Skin of body (tissue), 2 donors: ENCODE results near the gene MCM7. TPM values are rescaled to one million over a fixed set of nuclear protein-coding genes. Genes with fewer than 3 reads are reported as not detected.

Experiments used
- DNase-seq: peaks from one replicate; lab custom pipeline; 2025; lab: John Stamatoyannopoulos, UW
- total RNA-seq: library from RNA; depleted of rRNA; stranded (reverse); fragments of >200 nt; gene quantifications from one replicate; pipeline ENCODE4 v1.2.3, GENCODE V29; 2014

MCM7 gene
- total RNA-seq, 1 donor from 2014 or later, result 47.5 TPM

DNA sequence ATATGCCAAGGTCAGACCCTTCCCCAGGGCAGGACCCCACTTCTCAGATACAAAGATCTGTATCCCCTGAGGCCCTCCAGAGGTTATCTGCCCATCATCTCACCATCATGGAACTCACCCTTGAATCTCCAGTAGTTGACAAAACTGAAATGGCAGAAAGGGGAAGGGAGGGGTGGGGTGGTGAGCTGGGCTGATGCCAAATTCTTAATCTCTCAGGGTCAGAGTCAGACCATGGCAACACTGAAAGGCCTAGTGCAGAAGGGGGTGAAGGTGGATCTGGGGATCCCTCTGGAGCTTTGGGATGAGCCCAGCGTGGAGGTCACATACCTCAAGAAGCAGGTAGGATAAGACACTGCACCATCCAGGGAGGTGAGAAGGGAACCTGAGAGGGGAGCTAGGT, 21.4 kb upstream of the MCM7 start:
- DNase-seq, result no peak

DNA sequence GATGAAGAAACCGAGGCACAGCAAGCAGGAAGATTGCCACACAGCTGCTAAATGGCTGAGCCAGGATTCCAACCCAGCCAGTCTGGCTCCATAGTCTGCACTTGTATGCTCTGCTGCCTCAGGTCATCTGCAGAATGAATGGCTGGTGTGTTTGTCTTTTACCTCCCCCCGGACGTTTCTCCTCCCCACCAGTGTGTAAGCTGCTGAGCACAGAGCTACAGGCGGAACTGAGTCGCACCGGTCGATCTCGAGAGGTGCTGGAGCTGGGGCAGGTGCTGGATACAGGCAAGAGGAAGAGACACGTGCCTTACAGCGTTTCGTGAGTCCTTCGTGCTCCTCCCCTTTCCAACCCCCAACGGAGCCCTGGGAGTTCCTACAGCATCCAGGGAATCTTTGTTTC, 20.9 kb upstream of the MCM7 start:
- DNase-seq, result no peak

GRCh38 chr7:100120733-100121036, 19.5 kb upstream of the MCM7 start:
- DNase-seq, result no peak

GRCh38 chr7:100119970-100120732, 19.0 kb upstream of the MCM7 start:
- DNase-seq, result peak; percentile 80

DNA sequence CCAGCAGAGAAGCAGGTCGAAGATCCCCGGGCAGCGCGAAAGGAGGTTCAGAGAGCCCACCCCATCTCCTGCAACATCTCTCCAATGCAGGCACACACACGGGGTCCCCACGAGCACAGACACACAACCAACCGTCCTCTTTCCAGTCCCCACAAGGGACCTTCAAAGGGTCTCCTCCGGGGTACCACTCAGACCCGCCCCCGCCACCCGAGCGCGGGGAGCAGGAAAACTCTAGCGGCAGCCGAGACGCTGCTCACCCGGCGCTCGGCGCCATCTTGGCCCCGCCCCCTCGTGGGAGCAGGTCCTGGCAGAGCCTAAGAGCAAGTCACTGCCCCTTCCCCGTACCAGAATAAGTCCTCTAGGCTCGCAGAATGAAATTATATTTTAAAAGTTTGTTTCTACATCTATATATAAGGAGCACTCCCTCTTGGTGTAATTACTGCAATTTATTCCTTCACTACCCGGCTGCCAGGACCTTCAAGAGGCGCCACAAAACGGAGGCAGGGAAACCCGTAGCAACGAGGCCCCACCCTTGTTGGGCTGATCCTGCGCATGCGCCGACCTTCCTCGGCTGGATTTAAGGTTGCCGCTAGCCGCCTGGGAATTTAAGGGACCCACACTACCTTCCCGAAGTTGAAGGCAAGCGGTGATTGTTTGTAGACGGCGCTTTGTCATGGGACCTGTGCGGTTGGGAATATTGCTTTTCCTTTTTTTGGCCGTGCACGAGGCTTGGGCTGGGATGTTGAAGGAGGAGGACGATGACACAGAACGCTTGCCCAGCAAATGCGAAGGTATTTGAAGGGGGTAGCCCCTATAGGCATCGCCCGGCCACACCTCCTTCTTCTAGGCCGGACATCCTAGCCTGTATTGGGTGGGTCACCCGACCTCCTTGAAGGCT, 18.1 kb upstream of the MCM7 start, which contains the start of the genes CNPY4 and TAF6:
Gene CNPY4 (plus strand): TSS at position 563 of the 898 bp plus-strand sequence. CDS start 111 bp downstream, at position 674.
Gene TAF6 (minus strand): TSS at position 287 of the 898 bp plus-strand sequence. CDS start 5,149 bp downstream, outside the sequence.
- DNase-seq, result peak; percentile 98

DNA sequence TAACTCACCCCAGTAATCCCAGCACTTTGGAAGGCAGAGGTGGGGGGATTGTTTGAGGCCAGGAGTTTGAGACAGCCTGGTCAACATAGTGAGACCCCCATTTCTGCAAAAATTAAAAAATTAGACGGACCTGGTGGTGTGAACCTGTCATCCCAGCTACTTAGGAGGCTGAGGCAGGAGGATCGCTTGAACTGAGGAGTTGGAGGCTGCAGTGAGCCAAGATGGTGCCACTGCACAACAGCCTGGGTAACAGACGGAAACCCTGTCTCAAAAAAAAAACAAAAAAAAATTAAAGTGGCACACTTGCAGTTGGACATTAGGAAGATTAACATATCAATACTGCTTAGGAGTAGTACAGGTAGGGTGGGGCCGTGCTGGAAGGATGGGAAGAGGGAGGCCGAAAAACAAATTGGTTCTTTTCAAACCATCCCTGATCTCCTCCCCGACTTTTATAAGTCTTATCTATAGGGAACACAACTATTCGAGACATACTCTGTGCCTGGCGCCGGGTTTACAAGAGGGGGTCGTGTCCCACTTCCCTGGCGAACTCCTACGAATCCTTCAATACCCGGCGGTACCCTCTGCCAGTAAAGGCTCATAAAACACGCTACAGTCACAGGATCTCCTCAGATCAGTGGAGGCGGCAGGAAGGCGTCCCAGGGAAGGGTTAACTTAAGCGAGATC, 17.3 kb upstream of the MCM7 start:
- no peak for DNase-seq

GRCh38 chr7:100115026-100115425, 13.8 kb upstream of the MCM7 start:
- DNase-seq, result no peak

DNA sequence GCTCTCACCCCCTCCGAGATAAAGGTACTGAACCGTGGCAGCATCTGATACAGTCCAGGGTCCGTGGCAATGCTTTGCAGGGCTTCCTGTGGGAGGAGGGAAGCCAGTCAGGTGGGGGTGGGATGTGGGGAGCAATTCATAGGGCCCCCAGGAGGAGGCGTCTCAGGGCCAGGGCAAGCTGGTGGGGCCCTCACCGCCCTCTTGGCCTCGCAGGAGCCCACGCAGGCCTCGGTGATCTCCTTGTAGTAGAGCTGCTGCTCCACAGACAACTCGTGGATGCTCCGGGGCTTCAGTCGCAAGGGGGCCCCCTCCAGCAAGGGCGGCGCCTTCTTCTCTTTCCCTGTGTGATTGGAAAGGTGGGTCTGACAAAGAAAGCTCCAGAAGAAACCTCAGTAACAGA, 10.7 kb upstream of the MCM7 start:
- DNase-seq, result no peak

DNA sequence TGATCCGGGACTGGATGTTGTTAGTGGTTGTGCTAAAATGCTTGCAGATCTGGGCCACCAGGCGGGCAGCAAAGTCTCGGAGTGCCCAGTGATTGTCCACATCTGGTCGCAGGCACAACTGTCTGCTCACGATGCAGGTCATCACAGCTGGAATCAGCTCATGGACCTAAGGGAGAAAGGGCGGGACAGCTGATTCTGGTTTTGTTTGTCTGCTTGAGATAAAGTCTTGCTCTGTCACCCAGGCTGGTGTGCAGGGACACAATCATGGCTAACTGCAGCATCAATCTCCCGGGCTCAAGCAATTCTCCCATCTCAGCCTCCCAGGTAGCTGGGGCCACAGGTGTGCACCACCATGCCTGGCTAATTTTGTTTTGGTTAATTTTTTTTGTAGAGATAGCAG, 10.0 kb upstream of the MCM7 start:
- DNase-seq, result no peak

- DNase-seq, result no peak
Observed at GRCh38 chr7:100109521-100110163, 8.4 kb upstream of the MCM7 start.

DNA sequence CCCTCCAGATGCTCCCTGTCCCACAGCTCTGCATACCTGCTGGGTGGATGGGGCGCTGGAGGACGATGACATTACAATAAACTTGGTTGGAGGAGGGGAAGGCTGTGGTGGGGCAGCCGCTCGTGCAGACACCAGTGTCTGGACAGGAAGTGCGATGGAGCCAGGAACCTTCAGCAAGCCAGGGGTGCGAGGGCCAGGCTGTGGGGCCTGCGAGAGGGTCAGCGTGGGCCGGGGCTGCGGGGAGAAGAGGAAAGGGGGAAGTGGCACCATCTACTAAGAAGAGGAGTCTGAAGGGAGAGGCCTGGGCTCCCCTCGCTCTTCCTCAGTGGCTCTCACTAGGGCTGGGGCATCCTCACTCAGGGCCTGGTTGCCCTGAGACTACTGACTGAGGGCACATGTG, 6.7 kb upstream of the MCM7 start:
- DNase-seq, result no peak

DNA sequence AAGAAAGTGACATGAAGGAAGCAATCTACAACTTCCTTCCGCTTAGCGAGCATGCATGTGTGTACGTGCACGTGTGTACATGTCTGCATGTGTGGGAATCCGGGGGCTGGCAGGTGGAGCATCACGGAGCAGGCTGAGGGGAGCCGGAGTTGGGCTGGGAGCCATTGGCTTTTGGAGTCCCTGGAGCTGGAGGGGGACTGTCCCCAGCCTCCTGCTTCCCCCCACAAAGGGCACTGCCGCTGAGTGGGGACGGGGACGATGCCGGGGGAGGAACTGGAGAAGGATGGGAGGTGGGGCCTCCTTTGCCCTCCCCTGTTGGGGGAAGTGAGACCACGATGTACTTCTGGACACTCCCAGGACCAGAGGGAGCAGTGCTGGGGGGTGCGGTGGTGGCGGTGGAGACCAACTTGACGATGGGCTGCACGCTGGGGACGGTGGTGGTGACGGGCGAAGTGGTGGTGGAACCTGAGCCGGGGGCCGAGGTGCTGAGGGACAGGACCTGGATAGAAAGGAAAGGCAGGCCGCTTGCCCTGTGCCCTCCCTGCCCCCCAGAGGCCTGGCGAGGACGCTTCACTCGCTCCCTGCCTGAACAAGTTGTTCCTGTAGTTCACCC, 6.0 kb upstream of the MCM7 start:
- no peak for DNase-seq

DNA sequence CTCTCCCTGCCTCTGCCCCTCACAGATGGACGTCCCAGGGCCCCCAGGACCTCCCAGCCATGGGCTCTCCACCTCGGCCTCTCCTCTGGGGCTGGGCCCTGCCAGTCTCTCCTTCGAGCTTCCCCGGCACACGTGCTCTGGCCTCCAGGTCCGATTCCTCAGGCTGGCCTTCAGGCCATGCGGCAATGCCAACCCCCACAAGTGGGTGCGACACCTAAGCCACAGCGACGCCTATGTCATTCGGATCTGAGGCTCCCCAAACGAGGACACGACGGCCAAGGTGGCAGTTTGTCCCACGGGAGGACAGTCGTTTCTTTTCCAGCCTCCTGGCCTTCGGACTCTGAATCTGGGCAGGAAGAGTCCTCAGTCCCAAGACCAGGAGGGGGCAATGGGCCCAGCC, 5.4 kb upstream of the MCM7 start:
- no peak for DNase-seq

- DNase-seq, result no peak
Observed at GRCh38 chr7:100105534-100105933, 4.3 kb upstream of the MCM7 start.

DNA sequence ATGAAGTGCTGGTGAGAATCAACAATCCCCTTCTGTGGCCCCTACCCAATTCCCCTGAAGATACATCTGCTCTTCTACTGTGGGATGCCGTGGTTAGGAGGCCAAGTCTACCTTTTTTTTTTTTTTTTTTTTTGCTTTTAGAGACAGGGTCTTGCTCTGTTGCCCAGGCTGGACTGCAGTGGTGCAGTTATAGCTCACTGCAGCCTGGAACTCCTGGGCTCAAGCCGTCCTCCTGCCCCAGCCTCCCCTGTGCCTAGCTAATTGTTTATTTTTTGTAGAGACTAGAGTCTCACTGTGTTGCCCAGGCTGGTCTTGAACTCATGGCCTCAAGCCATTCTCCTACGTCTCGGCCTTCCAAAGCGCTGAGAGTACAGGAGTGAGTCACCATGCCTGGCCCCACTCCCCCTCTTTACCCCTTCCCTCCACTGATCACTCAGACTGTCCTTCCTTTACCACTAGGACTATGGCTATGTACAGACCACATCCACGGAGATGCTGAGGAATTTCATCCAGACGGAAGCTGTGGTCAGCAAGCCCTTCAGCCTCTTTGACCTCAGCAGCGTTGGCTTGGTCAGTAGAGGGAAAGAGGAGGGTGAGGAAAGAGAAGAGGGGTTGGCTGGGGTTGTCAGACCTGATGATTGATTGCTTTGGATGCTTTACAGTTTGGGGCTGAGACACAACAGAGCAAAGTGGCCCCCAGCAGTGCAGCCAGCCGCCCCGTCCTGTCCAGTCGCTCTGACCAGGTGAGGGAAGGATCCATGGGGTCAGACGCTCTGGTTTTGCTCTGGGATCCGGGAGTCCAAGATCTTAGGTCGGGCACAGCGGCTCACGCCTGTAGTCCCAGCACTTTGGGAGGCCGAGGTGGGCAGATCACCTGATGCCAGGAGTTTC, 2.0 kb upstream of the MCM7 start:
- DNase-seq, result no peak

- peak; percentile 93 for DNase-seq
Observed at GRCh38 chr7:100100420-100101015, 679 bp downstream of the MCM7 start.

DNA sequence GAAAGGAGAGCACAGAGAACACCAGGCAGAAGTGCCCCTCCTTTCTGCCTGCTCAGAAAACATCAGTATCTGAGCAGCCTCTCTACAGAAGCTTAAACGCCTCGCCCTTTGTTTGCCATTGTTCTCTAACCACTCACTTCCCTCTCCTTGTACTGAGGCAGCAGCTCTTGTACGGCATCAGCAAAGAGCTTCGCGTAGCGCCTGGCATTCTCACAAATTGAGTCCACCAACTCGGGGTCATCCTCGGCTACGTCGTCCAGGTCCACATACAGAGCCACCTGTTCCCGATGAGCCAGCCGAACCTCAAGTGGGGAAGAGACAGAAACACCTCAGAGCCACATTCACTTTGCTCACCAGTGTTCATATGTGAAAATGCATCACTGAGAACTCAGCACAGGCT, 1.7 kb downstream of the MCM7 start:
- no peak for DNase-seq

DNA sequence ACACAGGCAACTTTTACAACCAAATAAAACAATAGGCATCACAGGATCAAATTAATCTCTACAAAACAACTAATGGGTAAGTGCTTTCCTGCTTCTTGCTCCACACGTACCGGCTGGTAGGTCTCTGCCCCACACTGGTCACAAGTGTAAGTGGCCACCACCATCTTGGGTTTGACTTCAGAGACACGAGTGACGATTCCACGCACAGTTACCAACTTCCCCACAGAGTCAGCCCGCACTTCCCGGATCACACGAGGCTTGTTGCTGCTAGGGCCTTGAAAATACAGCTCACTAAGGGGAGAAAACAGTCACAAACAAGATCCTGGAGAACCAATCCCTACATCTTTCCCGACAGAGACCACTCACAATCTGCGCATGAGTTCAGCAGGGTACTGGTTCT, 2.3 kb downstream of the MCM7 start:
- DNase-seq, result no peak

DNA sequence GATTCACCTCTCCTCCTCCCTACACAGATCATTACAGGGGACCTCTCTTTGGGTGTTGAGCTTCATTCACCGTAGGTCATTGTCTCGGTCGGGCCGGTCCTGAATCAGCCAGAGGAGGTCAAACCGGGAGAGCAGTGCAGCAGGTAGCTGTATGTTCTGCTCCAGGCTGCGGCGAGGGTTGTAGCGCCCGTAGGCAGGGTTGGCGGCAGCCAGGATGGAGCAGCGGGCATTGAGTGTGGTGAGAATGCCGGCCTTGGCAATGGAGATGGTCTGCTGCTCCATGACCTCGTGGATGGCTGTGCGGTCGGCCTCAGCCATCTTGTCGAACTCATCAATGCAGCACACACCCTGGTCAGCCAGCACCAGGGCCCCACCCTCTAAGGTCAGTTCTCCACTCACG, 5.5 kb downstream of the MCM7 start:
- no peak for DNase-seq

DNA sequence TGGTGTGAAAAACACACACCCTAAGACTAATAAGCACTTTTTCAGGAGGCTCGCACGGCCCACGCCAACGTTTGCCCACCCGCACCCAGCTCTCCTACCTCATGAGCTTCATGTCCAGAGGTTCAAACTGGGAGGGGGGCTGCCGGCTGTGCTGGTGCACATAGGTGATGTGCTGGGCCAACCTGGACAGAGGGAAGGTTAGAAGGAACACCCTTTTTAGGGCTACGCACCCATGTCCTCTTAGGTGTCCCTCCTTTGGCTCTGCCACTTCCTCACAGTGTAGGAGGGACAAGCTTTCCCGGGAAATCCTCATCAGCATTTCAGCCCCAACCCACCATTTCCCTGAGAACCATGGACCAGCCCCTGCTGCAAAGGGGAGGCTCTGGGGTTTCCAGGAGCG, 5.9 kb downstream of the MCM7 start:
- no peak for DNase-seq
